NCI-H2196 (cell line): ENCODE data around the gene FGD2.

Source experiments
- DNase-seq: peaks from one replicate; lab custom pipeline; 2025; ENCODE audit not compliant: unreplicated experiment; lab: John Stamatoyannopoulos, UW

FGD2 gene

DNA sequence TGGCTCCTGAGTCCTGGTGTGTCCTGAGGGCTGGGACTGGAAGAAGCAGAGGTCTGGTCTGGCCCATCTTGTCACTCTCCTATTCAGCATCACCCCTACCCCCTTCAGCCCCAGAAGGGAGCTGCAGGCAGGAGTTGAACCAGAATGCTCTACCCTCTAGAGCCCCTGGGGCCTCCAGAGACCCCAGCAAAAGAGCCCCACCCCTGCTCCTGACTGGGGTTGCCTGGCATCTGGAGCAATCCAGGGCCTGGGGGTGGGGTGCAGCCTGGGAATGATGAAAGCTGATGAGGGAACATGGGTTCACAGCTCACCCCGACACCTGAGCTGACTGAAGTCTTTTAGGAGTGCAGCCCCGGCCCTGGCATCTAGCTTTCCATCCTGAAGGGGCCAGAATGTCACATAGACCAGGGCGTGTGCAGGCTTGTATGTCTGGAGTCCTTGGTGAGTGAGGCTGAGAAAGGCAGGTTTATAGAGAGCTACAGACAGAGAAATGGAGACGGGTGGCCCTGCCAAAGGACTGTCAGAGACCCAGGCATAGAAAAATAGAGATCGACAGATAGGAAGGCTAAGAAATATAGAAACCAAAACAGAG lies 12.2 kb downstream of the FGD2 start:
- DNase-seq = no peak

- DNase-seq = peak; percentile 78
Measured at GRCh38 chr6:37018198-37019064, 13.0 kb downstream of the FGD2 start.

- DNase-seq = peak; percentile 85
Measured at GRCh38 chr6:37019065-37019450, 13.6 kb downstream of the FGD2 start.

DNA sequence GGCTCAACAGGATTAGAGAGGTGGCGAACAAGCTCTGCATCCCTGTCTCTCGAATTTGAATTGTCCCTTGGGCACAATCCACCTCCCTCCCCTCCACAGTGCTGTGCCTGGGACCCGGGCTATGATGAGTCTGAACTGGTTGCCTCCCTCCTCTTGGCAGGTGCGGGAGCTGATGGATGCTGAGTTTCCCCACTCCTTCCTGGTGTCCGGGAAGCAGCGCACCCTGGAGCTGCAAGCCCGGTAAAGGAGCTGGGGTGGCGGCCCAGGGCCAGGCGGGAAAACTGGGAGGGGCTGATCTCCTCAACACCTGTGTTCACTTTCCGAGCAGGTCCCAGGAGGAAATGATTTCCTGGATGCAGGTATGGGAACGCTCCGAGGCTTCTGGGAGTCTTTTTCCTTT lies 14.9 kb downstream of the FGD2 start:
- DNase-seq = no peak

- DNase-seq = no peak
Measured at GRCh38 chr6:37020812-37021211, 15.4 kb downstream of the FGD2 start.

GRCh38 chr6:37021356-37022129 lies 16.1 kb downstream of the FGD2 start:
- peak; percentile 47 for DNase-seq

DNA sequence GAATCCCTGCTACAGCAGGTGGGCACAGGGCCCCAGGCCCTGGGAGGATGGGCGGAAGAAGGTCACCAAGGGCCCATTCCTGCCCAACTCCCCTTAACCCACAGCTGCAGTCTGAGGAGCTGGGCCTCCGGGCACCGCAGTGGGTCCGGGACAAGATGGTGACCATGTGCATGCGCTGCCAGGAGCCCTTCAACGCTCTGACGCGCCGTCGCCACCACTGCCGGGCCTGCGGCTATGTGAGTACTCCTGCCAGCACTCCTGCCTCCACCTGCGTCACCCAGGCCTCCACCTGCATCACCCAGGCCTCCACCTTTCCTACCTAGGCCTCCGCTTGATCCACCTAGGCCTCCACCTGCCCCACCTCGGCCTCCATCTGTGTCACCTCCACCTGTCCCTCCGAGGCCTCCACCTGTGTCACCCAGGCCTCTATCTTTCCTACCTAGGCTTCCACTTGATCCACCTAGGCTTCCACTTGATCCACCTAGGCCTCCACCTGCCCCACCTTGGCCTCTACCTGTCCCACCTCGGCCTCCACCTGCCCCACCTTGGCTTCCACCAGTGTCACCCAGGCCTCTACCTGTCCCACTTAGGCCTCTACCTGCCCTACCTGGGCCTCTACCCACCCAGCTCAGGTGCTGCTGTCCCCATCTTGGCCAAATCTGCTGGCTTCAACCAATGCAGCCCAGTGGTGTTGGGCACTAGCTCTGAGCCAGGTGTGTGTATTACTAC lies 16.8 kb downstream of the FGD2 start:
- no peak for DNase-seq

DNA sequence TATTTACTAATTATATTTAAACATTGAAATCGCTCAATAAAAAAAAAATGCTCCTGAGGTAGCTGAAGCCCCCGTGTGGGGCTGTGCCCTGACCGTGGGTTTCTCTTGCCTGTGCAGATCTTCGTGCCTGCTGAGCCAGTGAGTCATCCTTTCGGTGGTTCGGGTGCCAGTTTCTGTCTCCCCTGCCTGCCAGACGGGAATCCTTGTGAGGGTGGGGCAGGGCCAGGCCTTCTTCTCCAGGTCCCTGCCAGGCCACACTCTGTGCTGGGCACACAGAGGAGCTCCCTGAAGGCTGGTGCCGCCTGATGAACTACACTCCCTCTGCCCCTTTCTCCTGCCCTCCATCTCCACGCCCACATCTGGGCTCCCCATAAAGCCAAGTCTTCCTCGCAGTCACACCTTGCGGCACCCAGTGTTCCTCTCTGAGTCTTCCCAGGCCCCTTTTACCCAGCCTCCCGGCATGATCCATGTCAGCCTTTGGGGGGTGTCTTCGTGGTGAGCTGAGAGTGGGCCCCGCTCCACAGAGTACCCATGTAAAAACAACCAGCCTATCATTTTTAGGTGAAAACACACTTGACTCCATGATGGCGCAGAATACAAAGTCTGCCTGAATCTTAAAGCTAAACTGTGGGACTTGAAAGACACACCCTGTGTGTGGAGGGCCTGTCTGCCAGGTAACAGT lies 19.3 kb downstream of the FGD2 start:
- peak; percentile 24 for DNase-seq

GRCh38 chr6:37025621-37026466 lies 20.4 kb downstream of the FGD2 start:
- DNase-seq = no peak

- DNase-seq = no peak
Measured at GRCh38 chr6:37027036-37027720, 21.7 kb downstream of the FGD2 start.

DNA sequence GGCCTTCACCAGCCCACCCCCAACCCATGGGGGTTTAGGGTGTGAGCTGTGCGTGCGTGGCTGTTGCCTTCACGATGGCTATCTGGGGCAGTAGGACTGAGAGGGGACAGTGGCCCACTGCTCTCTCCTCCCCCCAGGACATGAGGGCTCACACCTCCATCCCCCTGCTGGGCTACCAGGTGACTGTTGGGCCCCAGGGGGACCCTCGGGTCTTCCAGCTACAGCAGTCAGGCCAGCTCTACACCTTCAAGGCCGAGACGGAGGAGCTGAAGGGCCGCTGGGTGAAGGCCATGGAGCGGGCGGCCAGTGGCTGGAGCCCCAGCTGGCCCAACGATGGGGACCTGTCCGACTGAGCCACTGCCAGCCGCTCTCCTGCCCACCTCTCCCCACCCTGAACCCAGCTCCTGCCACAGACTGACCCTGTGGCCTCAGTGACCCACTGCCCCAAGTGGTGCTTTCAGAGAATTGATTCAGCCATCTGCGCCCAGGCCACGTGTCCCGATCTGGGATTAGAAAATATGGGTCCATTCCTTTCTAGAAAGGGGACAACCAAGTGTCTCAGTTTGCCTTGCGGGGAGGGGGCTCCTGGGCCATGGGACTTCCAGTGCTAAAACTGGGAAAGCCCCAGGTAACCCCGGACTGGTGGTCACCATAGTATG lies 22.5 kb downstream of the FGD2 start:
- no peak for DNase-seq

DNA sequence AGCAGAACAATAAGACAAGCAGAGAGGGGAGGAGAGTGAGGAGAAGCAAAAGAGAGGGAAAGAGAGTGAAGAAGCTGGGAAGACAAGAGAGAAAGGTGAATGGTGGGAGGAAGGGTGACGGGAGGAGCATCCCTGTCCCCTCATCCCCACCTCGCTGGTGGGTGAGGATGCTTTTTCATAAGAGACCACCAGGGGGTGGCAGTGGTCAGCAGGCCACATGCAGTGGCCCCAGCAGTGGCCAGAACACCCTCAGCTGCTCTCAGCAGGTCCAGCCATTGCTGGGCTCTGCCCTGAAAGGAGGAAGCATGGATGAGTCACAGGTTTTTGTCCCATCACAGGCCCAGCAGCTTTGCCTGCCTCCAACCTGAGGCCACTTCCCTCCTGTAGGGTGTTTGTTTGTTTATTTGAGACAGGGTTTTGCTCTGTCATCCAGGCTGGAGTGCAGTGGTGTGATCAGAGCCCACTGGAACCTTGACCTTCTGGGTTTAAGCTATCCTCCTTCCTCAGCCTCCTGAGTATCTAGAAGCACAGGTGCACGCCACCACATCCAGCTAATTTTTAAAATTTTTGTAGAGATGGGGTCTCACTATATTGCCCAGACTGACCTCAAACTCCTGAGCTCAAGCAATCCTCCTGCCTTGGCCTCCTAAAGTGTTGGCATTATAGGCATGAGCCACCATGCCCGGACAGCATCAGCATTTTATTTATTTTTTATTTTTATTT lies 24.0 kb downstream of the FGD2 start:
- DNase-seq = peak; percentile 74

- no peak for DNase-seq
Measured at GRCh38 chr6:37030599-37030998, 25.1 kb downstream of the FGD2 start.

DNA sequence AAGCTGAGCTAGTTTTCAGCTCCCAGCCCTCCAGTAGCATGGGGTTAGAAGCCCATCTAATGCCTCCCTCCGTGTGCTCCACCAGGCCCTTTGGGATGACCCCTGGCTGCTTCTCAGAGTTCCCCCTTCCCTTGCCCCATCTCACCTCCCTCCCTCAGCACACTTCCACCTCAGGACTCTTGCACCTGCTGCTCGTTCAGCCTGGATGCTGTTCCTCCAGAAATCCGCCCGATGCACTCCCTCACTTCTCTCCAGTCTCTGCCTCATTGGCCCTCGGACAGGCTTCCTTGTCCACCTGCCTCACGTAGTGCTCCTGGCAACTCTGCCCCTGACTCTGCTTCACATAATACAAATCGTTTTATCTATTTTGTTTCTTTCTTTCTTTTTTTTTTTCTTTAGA lies 26.8 kb downstream of the FGD2 start:
- no peak for DNase-seq

DNA sequence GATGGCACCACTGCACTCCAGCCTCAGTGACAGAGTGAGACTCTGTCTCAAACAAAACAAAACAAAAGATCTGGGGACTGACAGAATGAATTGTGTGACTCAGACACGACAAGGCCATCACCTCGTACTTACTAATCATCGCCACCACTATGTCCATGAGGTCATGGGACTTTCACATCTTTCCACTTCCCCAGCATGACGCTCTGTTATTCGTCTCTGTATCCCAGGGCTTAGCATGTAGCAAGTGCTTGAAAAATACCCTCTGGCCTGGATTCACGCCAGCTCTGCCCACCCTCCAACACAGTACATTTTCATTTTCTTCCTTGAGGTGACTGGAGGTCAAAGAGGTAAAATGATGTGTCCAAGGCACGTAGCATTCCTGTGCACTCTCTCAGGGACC lies 27.8 kb downstream of the FGD2 start:
- no peak for DNase-seq

DNA sequence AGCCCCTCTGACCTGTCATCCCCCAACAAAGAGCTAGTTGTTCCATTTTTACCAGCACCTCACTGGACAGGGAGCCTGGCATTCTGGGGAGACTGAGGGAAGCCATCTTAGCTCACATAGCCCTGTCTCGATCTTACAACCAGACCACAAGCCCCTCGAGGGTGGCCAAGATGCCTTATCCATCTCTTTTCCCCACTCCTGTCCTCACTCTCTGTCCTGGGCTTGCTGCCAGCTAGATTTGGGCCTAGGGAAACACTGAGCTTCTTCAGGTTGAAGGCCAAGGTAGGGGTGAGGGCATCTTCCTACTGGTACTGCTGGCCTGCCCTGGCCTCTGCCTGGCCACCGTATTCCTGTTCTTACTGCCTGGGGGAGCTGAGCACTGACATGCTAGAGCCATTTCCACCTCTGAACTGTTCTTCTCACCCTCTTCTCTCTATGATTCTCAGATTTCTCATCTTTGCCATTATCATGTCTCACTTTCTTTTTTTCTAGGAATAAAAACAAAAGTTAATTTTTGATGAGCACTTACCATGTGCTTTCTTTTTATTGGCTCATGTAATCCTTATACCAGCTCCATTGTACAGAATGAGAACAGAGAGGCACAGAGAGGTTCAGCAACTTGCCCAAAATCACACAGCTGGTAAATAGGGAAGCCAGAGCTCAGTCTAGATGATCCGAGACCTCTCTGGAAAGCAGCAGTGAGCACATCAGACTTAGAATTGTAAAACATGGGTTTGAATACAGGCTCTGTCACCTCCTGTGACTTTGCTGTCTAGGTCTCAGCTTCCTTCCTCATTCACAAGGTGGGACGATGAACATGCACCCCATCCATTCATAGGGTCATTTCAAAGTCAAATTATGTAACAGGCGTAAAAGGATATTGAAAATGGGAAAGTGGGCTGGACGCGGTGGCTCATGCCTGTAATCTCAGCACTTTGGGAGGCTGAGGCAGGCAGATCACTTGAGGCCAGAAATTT lies 28.7 kb downstream of the FGD2 start:
- DNase-seq = no peak

DNA sequence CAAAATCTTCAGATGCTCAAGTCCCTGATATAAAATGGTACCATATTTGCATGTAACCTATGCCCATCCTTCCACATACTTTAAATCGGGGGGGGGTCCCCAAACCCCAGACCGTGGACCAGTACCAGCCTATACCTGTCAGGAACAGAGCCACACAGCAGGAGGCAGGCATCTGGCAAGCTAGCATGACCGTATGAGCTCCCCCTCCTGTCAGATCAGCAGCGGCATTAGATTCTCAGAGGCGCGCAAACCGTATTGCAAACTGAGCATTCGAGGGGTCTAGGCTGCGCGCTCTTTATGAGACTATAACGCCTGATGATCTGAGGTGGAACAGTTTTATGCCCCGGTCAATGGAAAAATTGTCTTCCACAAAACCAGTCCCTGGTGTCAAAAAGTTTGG lies 30.7 kb downstream of the FGD2 start:
- DNase-seq = no peak
